Activated CD8-positive, alpha-beta memory T cell treated with anti-CD3 and anti-CD28 coated beads, Interleukin-2, amount 10 ng/mL, durations not matched to agents 7 days and 5 days (primary cell): ENCODE data around the gene PLEKHA6. TPM values are rescaled to one million over a fixed set of nuclear protein-coding genes. Genes with fewer than 3 reads are reported as not detected.

ENCODE experiments used
- ATAC-seq: fragments of 150-1000 bp; cut with Tn5 transposase; one replicate; pipeline ENCODE4 v1.10.0; 2021; ENCODE audit warnings: moderate library complexity
- CTCF ChIA-PET: fragments of 350-600 bp; sonication (Branson Sonifier 250); formaldehyde crosslinking; loops from one replicate; lab custom pipeline; 2021; ENCODE audit warnings: antibody characterized with exemption; lab: Charles Lee
- DNase-seq: peaks from one replicate; pipeline ENCODE4 v3.0.0-alpha.2; 2020
- H3K27ac Mint-ChIP-seq: one replicate; pipeline ENCODE4 v1.8.0; 2021; ENCODE audit warnings: mild to moderate bottlenecking, mixed read lengths
- H3K27me3 Mint-ChIP-seq: one replicate; pipeline ENCODE4 v1.8.0; 2021; ENCODE audit warnings: mixed read lengths
- H3K36me3 Mint-ChIP-seq: one replicate; pipeline ENCODE4 v1.8.0; 2021; ENCODE audit warnings: mild to moderate bottlenecking, mixed read lengths
- H3K4me1 Mint-ChIP-seq: one replicate; pipeline ENCODE4 v1.8.0; 2021; ENCODE audit warnings: mixed read lengths
- H3K4me3 Mint-ChIP-seq: one replicate; pipeline ENCODE4 v1.8.0; 2021; ENCODE audit warnings: mild to moderate bottlenecking, moderate library complexity, mixed read lengths
- H3K9me3 Mint-ChIP-seq: one replicate; pipeline ENCODE4 v1.8.0; 2022; ENCODE audit warnings: low read depth, mixed read lengths
- total RNA-seq, 2 experiments: library from RNA; stranded (reverse); gene quantifications; one replicate each; pipeline ENCODE4 v1.2.3, GENCODE V29; 2021

Gene PLEKHA6, protein sequence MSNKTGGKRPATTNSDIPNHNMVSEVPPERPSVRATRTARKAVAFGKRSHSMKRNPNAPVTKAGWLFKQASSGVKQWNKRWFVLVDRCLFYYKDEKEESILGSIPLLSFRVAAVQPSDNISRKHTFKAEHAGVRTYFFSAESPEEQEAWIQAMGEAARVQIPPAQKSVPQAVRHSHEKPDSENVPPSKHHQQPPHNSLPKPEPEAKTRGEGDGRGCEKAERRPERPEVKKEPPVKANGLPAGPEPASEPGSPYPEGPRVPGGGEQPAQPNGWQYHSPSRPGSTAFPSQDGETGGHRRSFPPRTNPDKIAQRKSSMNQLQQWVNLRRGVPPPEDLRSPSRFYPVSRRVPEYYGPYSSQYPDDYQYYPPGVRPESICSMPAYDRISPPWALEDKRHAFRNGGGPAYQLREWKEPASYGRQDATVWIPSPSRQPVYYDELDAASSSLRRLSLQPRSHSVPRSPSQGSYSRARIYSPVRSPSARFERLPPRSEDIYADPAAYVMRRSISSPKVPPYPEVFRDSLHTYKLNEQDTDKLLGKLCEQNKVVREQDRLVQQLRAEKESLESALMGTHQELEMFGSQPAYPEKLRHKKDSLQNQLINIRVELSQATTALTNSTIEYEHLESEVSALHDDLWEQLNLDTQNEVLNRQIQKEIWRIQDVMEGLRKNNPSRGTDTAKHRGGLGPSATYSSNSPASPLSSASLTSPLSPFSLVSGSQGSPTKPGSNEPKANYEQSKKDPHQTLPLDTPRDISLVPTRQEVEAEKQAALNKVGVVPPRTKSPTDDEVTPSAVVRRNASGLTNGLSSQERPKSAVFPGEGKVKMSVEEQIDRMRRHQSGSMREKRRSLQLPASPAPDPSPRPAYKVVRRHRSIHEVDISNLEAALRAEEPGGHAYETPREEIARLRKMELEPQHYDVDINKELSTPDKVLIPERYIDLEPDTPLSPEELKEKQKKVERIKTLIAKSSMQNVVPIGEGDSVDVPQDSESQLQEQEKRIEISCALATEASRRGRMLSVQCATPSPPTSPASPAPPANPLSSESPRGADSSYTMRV
- total RNA-seq = under 1 TPM; 0.02 to 0.29 TPM

DNA sequence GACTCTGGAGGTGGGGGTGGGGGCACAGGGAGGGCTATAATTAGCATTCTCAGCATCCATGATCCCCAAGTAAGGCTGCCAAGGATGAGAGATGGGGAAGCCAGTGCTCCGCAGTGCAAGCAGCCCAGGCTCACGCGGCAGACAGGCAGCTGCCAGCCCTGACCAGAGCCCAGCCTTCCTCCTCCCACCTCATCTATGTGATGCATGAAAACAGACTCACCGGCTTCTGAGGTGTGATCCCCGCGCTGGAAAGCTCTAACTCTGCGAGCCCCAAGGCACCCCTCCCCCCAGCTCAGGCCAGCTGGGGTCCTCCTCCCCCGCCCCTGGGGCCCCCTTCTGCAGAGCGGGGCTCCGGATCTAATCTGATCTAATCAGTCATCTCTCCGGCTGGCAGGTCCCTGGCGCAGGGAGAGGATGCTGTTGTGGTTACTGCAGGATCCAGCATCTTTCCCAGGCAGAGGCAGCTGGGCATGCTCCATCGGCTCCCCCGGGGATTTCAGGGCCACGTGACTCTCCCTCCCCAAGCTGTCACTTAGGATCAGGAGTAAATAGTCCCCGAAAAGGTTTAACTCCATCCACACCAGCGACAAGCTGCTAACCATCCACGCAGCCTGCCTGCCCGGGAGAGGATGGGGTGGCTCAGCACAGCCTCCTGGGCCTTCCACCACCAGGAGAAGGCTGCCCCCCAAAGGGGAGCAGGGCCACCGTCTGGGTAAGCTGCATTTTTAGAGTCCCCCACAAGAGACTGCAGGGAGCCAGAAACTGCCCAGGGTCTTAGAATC is at the start of gene PLEKHA6:
TSS of gene PLEKHA6 (minus strand) at position 456 of the 782 bp plus-strand sequence. CDS start 86,202 bp downstream, outside the sequence.
- no peak for DNase-seq
- Mint-ChIP-seq H3K27ac (no peak within 1 kb of the TSS), H3K9me3 (no peaks in the 10 kb centered on the region), H3K27me3 (peaks cover 16% of the 10 kb centered on the region), H3K4me1 (peaks cover 12% of the 10 kb centered on the region), H3K4me3 (no peak within 1 kb of the TSS), H3K36me3 (no peaks in the 10 kb centered on the region)
- CTCF ChIA-PET = interaction anchor here (1.2 to 2.2 kb wide), 4 partner anchors 15 to 197 kb away, joined by 3 to 12 read pairs (median 6); no protein-coding TSS in a partner anchor
- ATAC-seq = no peak

DNA sequence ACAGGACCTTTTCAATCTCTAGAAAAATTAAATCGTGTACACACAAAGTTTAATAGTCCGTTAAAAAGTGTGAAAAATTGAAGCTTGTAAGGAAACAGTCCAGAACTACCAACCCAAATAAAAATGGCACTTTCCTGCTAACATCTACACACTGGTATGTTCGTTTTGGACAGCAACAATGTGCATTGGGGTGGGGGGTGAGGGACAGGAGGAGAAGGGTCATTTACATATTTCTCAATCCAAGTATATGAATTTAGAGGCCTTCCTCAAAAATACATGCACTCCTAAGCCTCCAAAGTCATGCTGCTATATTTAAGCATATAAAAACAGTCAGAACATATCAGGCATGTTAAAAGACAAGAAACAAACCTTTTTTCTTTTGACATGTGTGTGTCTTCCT is 49.4 kb upstream of the PLEKHA6 start:
- H3K27me3 Mint-ChIP-seq = no peaks in the 10 kb centered on the region
- H3K36me3 Mint-ChIP-seq = peaks cover 48% of the 10 kb centered on the region
- CTCF ChIA-PET = interaction anchor here (1.1 to 5.1 kb wide), 4 partner anchors 10 to 398 kb away, joined by 3 to 66 read pairs (median 8); no protein-coding TSS in a partner anchor
- no peaks in the 10 kb centered on the region for H3K9me3 Mint-ChIP-seq
- H3K27ac Mint-ChIP-seq = peak overlapping the region; percentile 100
- peaks cover 25% of the 10 kb centered on the region for H3K4me1 Mint-ChIP-seq
- ATAC-seq (no peak), DNase-seq (peak; percentile 37)
- peak overlapping the region; percentile 92 for H3K4me3 Mint-ChIP-seq

DNA sequence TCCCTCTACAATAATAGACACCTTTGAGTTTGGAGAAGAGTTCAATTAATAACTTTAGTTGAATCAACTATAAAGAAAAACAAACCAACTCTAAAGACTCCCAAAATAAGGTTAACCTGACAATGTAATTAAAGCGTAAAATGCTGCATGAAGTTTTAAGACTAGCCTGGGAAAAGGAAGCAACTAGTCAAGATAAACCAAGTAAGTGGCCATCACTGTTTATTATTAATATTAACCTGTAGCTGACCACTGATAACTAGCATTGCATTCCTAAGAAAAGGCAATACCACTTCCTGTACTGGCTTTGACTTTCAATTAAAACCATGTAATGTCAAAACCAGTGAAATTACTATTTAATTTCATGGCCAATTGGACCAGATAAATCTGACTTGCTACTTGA is 48.9 kb upstream of the PLEKHA6 start:
- ATAC-seq (no peak), DNase-seq (no peak)
- Mint-ChIP-seq H3K27ac (peak overlapping the region; percentile 100), H3K27me3 (no peaks in the 10 kb centered on the region), H3K4me1 (peaks cover 30% of the 10 kb centered on the region), H3K4me3 (peak overlapping the region; percentile 92), H3K9me3 (no peaks in the 10 kb centered on the region), H3K36me3 (peaks cover 53% of the 10 kb centered on the region)
- CTCF ChIA-PET = interaction anchor here (1.6 to 5.1 kb wide), 6 partner anchors 10 to 398 kb away, joined by 5 to 66 read pairs (median 8); partner anchors contain the start of gene PIK3C2B

DNA sequence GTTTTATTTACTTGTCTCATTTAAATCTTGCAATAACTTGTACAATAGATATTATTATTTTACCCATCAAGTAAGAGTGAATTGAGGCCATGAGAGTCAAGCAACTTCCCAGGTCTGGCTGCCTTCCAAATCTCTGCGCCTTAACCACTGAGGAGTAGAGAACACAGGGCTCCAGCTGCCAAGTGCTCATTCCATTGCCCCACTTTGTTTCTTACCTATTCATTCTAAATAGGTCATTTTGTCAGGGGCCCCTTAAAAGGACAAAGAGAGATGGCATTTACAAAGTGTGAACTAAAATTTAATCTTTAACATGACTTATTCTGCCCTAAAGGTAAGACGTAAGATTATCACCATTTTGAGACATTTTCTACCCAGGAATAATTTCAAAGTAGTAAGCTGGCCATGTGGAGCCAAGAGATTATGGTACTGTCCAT is 48.4 kb upstream of the PLEKHA6 start:
- no peaks in the 10 kb centered on the region for H3K27me3 Mint-ChIP-seq
- DNase-seq (peak; percentile 45), ATAC-seq (no peak)
- H3K9me3 Mint-ChIP-seq = no peaks in the 10 kb centered on the region
- H3K27ac Mint-ChIP-seq = peak overlapping the region; percentile 71
- CTCF ChIA-PET = interaction anchor here (0.9 to 5.1 kb wide), 8 partner anchors 9 to 98 kb away, joined by 4 to 66 read pairs (median 7); partner anchors contain the start of gene PIK3C2B
- peaks cover 54% of the 10 kb centered on the region for H3K36me3 Mint-ChIP-seq
- peak overlapping the region; percentile 92 for H3K4me3 Mint-ChIP-seq
- H3K4me1 Mint-ChIP-seq = peaks cover 28% of the 10 kb centered on the region

DNA sequence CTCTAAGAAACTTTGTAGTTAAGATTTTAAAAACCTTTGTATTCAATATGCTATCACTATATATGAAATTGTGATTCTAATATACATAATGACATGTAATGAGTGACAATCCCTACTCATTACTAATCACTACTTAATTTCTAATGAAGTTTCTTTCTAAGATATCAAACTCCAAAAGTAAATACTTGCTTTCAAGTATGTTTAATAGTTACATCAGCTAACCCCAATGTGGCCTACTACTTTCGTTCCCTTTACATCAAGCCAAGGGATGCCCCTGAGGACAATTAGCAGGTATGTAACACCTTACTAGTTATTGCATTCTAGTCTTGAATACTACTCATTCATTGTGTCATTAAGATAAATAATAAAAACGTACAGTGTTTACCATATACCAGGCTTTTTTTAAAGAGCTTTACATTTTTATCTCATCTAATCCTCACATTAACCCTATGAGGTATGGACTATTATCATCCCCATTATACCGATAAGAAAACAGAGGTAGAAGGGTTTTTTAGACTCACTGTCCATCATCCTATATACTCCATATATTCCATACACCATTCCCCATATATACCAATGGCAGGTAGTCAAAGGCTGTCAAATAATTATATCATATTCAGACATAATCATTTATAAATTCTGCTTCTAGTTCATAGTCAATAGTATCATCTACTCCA is 47.7 kb upstream of the PLEKHA6 start:
- H3K36me3 Mint-ChIP-seq = peaks cover 54% of the 10 kb centered on the region
- ATAC-seq = no peak
- H3K27ac Mint-ChIP-seq = peak overlapping the region; percentile 71

DNA sequence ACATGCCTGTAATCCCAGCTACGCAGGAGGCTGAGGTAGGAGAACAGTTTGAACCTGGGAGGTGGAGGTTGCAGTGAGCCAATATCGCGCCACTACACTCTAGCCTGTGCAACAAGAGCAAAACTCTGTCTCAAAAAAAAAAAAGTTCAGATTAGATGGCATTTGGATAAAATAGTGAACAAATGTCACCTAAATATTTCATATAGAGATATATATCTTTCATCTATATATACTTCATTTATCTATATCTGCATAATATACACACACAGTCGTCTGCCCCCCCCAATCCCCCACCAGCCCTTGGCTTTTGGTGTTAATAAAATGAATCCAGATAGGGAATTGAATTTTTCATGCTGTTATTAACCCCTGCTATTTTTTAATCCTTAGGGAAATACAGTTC is 46.9 kb upstream of the PLEKHA6 start:
- H3K4me1 Mint-ChIP-seq = peaks cover 23% of the 10 kb centered on the region
- CTCF ChIA-PET = interaction anchor here (0.8 to 5.1 kb wide), 5 partner anchors 8 to 244 kb away, joined by 3 to 66 read pairs (median 7); no protein-coding TSS in a partner anchor
- ATAC-seq (no peak), DNase-seq (peak; percentile 39)
- H3K9me3 Mint-ChIP-seq = no peaks in the 10 kb centered on the region
- H3K36me3 Mint-ChIP-seq = peaks cover 55% of the 10 kb centered on the region
- no peaks in the 10 kb centered on the region for H3K27me3 Mint-ChIP-seq
- peak overlapping the region; percentile 92 for H3K4me3 Mint-ChIP-seq
- H3K27ac Mint-ChIP-seq = peak overlapping the region; percentile 54

More for the DNA sequence above, 47.7 kb upstream of the PLEKHA6 start:
- Mint-ChIP-seq H3K4me1 (peaks cover 23% of the 10 kb centered on the region), H3K27me3 (no peaks in the 10 kb centered on the region), H3K4me3 (peak overlapping the region; percentile 92), H3K9me3 (no peaks in the 10 kb centered on the region)
- CTCF ChIA-PET = interaction anchor here (0.9 to 5.1 kb wide), 8 partner anchors 8 to 106 kb away, joined by 4 to 66 read pairs (median 6); partner anchors contain the start of gene PIK3C2B
- peak; percentile 32 for DNase-seq

DNA sequence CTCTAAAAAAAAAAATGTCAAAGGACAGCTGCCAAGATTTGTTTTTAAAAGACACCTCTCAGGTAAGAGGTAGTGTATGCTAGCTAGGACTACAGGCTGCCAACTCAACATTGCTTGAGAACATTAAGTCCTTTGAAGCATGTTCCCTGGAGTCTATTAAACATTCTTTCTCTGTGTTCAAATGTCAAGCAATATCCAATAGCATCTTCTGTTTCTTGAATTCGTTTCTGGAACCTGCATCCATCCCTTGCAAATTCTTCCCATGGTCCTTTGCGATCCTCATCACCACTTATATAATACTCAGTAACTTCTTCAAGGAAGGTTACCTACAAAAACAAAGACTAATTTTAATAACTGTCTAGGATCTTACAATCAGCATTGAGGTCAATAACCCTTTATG is 46.3 kb upstream of the PLEKHA6 start:
- no peaks in the 10 kb centered on the region for H3K27me3 Mint-ChIP-seq
- DNase-seq (peak; percentile 2), ATAC-seq (no peak)
- peak overlapping the region; percentile 52 for H3K27ac Mint-ChIP-seq
- peak overlapping the region; percentile 92 for H3K4me3 Mint-ChIP-seq
- H3K4me1 Mint-ChIP-seq = peaks cover 23% of the 10 kb centered on the region
- H3K9me3 Mint-ChIP-seq = no peaks in the 10 kb centered on the region
- H3K36me3 Mint-ChIP-seq = peaks cover 59% of the 10 kb centered on the region
- CTCF ChIA-PET = interaction anchor here (0.8 to 1.8 kb wide), 2 partner anchors 108 to 243 kb away, joined by 3 to 6 read pairs; no protein-coding TSS in a partner anchor

DNA sequence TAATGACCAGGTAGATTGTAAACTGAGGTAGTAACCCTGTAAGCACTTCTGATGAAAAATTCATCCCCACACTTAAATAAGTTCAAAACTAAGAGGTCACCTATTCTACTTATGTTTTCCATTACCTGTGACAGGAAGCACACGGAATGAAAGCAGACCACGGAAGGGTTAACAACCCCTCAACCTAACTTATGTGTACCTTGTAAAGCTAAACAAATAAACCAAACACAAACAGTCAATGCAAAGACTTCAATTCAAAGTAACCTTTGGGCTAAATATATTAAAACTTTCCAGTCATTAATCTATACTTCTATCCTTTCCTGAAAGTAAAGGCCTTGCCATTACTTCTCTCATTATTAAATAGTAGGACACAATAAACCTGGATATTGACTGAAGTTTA is 44.9 kb upstream of the PLEKHA6 start:
- Mint-ChIP-seq H3K4me1 (peaks cover 23% of the 10 kb centered on the region), H3K27ac (no peak overlapping the region), H3K36me3 (peaks cover 57% of the 10 kb centered on the region), H3K9me3 (no peaks in the 10 kb centered on the region), H3K27me3 (no peaks in the 10 kb centered on the region), H3K4me3 (no peak overlapping the region)
- CTCF ChIA-PET = interaction anchor here (1.1 kb wide), 1 partner anchor 27 kb away, joined by 4 read pairs; no protein-coding TSS in a partner anchor
- no peak for ATAC-seq
- DNase-seq = peak; percentile 0

DNA sequence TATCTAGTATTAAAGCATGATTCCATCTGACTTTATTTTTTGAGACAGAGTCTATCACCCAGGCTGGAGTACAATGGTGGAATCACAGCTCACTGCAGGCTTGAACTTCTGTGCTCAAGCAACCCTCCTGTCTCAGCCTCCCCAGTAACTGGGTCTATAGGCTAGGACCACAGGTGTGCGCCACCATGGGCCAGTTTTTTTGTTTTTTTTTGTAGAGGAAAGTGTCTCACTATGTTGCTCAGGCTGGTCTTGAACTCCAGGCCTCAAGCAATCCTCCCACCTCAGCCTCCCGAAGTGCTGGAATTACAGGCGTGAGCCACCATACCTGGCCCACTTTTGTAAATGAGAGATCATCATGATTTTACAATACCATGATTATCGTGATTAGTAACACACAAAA is 42.7 kb upstream of the PLEKHA6 start:
- no peak for ATAC-seq
- peak; percentile 29 for DNase-seq
- no peak overlapping the region for H3K4me3 Mint-ChIP-seq
- no peak overlapping the region for H3K27ac Mint-ChIP-seq
- no peaks in the 10 kb centered on the region for H3K27me3 Mint-ChIP-seq
- CTCF ChIA-PET = no interaction called here
- H3K4me1 Mint-ChIP-seq = peaks cover 23% of the 10 kb centered on the region
- H3K9me3 Mint-ChIP-seq = no peaks in the 10 kb centered on the region
- peaks cover 43% of the 10 kb centered on the region for H3K36me3 Mint-ChIP-seq

DNA sequence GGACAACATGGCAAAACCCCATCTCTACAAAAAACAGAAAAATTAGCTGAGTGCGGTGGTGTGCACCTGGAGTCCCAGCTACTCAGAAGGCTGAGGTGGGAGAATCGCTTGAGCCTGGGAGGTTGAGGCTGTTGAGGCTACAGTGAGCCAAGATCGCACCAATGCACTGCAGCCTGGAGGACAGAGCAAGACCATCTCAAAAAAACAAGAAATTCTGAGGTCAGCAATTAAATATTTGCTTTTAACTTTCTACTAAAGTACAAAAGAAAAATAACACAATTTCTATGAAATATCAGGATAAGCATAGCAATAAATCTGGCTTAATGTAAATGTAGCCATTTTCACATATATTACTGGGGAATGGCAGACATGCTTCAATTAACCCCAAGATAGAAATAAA is 42.0 kb upstream of the PLEKHA6 start:
- CTCF ChIA-PET = interaction anchor here (6.2 kb wide), 1 partner anchor 7 kb away, joined by 66 read pairs; no protein-coding TSS in a partner anchor
- no peaks in the 10 kb centered on the region for H3K27me3 Mint-ChIP-seq
- peaks cover 41% of the 10 kb centered on the region for H3K36me3 Mint-ChIP-seq
- DNase-seq (peak; percentile 32), ATAC-seq (no peak)
- H3K4me1 Mint-ChIP-seq = peaks cover 21% of the 10 kb centered on the region
- H3K27ac Mint-ChIP-seq = no peak overlapping the region
- H3K4me3 Mint-ChIP-seq = no peak overlapping the region
- H3K9me3 Mint-ChIP-seq = no peaks in the 10 kb centered on the region

DNA sequence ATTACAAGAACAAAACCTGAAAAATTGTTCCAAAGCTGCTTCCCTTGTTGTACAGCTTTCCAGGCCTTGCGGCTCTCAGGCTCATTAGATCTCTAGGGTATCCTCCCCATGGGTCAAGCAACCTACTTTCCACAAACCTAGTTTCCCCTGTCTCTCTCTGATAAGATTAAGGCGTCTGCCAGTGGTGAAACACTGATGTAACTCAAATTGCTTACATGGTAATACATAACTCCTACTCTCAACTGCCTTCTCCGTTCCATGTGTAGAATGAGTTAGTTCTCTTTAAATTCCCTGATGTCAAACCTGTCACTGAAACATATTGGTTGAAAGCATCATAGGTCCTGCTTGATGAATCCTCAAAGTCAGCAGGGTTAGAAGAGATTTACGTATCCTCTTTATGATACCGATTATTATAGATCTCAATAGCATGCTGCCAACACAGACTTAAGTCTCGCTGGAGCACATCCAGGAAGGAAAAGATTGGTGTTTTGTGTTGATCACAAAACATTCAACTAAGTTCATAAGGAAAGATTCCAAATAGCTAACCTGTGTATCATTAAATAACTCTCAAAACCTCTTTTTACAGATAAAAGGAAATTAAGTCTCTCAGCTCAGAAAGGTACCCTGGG is 41.3 kb upstream of the PLEKHA6 start:
- Mint-ChIP-seq H3K9me3 (no peaks in the 10 kb centered on the region), H3K36me3 (peaks cover 45% of the 10 kb centered on the region), H3K27me3 (no peaks in the 10 kb centered on the region), H3K4me3 (no peak overlapping the region), H3K27ac (peak overlapping the region; percentile 1), H3K4me1 (peaks cover 19% of the 10 kb centered on the region)
- DNase-seq (peak; percentile 18), ATAC-seq (no peak)
- CTCF ChIA-PET = interaction anchor here (0.7 to 6.2 kb wide), 5 partner anchors 8 to 540 kb away, joined by 3 to 66 read pairs (median 3); no protein-coding TSS in a partner anchor
